Measurements from ENCODE around the gene SOBP. TPM values are rescaled to one million over a fixed set of nuclear protein-coding genes. Genes with fewer than 3 reads are reported as not detected.

The SOBP gene
- total RNA-seq, 2 experiments from 2014 or later = 0.05 to 0.17 TPM

GRCh38 chr6:107699254-107699653, 209.3 kb downstream of the SOBP start:
- intact Hi-C loops (cut with DNase I, micrococcal nuclease) = no loop called here
- H3K9me3 ChIP-seq (ENCODE audit: control insufficient read depth in 1 of 2, insufficient read depth in 1 of 2, low read length in 2 of 2) = no peaks in the 10 kb centered on the region
- Mint-ChIP-seq H3K9me3 (no peaks in the 10 kb centered on the region), H3K4me3 (no peak overlapping the region), H3K27ac (peak overlapping the region; percentile 85), H3K4me1 (ENCODE audit: low read depth) (peaks cover 39% of the 10 kb centered on the region), H3K27me3 (no peaks in the 10 kb centered on the region), H3K36me3 (ENCODE audit: low read depth) (peaks cover 21% of the 10 kb centered on the region)
- H3K27ac ChIP-seq (ENCODE audit: low read depth in 1 of 2, low read length in 2 of 2) = no peak overlapping the region
- TF ChIP-seq, protein P1, sequence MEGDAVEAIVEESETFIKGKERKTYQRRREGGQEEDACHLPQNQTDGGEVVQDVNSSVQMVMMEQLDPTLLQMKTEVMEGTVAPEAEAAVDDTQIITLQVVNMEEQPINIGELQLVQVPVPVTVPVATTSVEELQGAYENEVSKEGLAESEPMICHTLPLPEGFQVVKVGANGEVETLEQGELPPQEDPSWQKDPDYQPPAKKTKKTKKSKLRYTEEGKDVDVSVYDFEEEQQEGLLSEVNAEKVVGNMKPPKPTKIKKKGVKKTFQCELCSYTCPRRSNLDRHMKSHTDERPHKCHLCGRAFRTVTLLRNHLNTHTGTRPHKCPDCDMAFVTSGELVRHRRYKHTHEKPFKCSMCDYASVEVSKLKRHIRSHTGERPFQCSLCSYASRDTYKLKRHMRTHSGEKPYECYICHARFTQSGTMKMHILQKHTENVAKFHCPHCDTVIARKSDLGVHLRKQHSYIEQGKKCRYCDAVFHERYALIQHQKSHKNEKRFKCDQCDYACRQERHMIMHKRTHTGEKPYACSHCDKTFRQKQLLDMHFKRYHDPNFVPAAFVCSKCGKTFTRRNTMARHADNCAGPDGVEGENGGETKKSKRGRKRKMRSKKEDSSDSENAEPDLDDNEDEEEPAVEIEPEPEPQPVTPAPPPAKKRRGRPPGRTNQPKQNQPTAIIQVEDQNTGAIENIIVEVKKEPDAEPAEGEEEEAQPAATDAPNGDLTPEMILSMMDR (IDR thresholded peaks at IDR 0.05) = no peak
- no peak for DNase-seq
- H3K4me1 ChIP-seq (ENCODE audit: insufficient read depth, low read length) = no peaks in the 10 kb centered on the region
- ATAC-seq (ENCODE audit: poor library complexity) = no peak
- POLR2A ChIA-PET = interaction anchor here (2.2 kb wide), 1 partner anchor 10 kb away, joined by 4 read pairs; no protein-coding TSS in a partner anchor
- no peak overlapping the region for H3K4me3 ChIP-seq (ENCODE audit: low read length)
- CTCF ChIA-PET = interaction anchor here (0.9 kb wide), 1 partner anchor 168 kb away, joined by 3 read pairs; no protein-coding TSS in a partner anchor
- H3K27me3 ChIP-seq (ENCODE audit: control insufficient read depth in 1 of 2, insufficient read depth in 2 of 2, low read length in 2 of 2) = no peaks in the 10 kb centered on the region
- H3K36me3 ChIP-seq (ENCODE audit: insufficient read depth, low read length) = peaks cover 5% of the 10 kb centered on the region

DNA sequence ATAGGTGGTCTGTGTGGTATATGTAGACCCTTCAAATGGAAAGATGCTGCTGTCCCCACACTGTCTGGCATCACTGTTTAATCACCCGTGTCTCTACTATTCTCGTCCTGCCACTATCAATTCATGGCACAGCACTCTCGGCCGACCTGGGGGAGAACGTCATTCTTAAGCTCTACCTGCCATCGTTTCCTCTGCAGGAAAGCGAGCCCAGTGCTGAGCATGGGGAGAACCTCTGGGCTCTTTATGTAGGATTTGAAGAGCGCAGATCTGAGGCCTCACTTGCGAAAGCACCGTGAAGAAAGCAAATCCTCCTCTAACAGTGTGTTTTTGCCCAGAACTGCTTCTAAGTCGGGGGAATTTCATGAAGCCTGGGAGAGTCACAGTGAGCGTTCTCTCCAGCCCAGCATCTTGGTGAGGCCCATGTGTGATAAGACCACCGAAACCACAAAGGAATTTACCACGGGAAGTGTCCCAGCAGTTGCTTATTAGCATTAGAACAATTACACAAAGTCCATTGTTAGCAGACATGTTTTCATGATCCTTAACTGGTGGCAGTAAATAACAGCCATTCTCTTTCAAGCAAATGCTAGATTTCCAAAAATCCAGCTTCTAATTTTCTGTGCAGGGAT, 209.9 kb downstream of the SOBP start:
- no peak for ATAC-seq (ENCODE audit: poor library complexity)

GRCh38 chr6:107703606-107704005, 213.7 kb downstream of the SOBP start:
- no peak overlapping the region for H3K4me3 ChIP-seq (ENCODE audit: low read length)
- TF ChIP-seq, protein P1 (IDR thresholded peaks at IDR 0.05) = no peak
- DNase-seq (no peak), ATAC-seq (ENCODE audit: poor library complexity) (no peak)
- no peak overlapping the region for H3K4me3 Mint-ChIP-seq
- no peaks in the 10 kb centered on the region for H3K9me3 Mint-ChIP-seq
- H3K27me3 ChIP-seq (ENCODE audit: control insufficient read depth in 1 of 2, insufficient read depth in 2 of 2, low read length in 2 of 2) = no peaks in the 10 kb centered on the region
- H3K9me3 ChIP-seq (ENCODE audit: control insufficient read depth in 1 of 2, insufficient read depth in 1 of 2, low read length in 2 of 2) = no peaks in the 10 kb centered on the region
- ChIA-PET POLR2A (interaction anchor here (0.6 to 1.0 kb wide), 3 partner anchors 11 to 62 kb away, joined by 3 to 5 read pairs (median 3); no protein-coding TSS in a partner anchor), CTCF (interaction anchor here (0.6 to 2.3 kb wide), 16 partner anchors 8 to 164 kb away, joined by 3 to 14 read pairs (median 4); no protein-coding TSS in a partner anchor)
- intact Hi-C loops (cut with DNase I, micrococcal nuclease) = loop anchor here in 1 of 2 experiments (1.0 kb wide), 1 partner anchor 164 kb away; no protein-coding TSS in a partner anchor
- no peak overlapping the region for H3K27ac ChIP-seq (ENCODE audit: low read depth in 1 of 2, low read length in 2 of 2)
- peaks cover 57% of the 10 kb centered on the region for H3K4me1 Mint-ChIP-seq (ENCODE audit: low read depth)
- H3K27me3 Mint-ChIP-seq = no peaks in the 10 kb centered on the region
- H3K36me3 ChIP-seq (ENCODE audit: insufficient read depth, low read length) = peaks cover 46% of the 10 kb centered on the region
- H3K4me1 ChIP-seq (ENCODE audit: insufficient read depth, low read length) = peaks cover 4% of the 10 kb centered on the region
- peaks cover 65% of the 10 kb centered on the region for H3K36me3 Mint-ChIP-seq (ENCODE audit: low read depth)
- H3K27ac Mint-ChIP-seq = peak overlapping the region; percentile 90

More for the DNA sequence above, 209.9 kb downstream of the SOBP start:
- no peak overlapping the region for H3K27ac ChIP-seq (ENCODE audit: low read depth in 1 of 2, low read length in 2 of 2)
- H3K4me1 Mint-ChIP-seq (ENCODE audit: low read depth) = peaks cover 45% of the 10 kb centered on the region
- peaks cover 11% of the 10 kb centered on the region for H3K36me3 ChIP-seq (ENCODE audit: insufficient read depth, low read length)
- intact Hi-C loops (cut with DNase I, micrococcal nuclease) = no loop called here
- POLR2A ChIA-PET = interaction anchor here (0.7 to 2.2 kb wide), 2 partner anchors 9 to 122 kb away, joined by 3 to 4 read pairs; no protein-coding TSS in a partner anchor
- H3K4me3 Mint-ChIP-seq = no peak overlapping the region
- TF ChIP-seq, protein P1 (IDR thresholded peaks at IDR 0.05) = no peak
- no peaks in the 10 kb centered on the region for H3K4me1 ChIP-seq (ENCODE audit: insufficient read depth, low read length)
- H3K27me3 Mint-ChIP-seq = no peaks in the 10 kb centered on the region
- CTCF ChIA-PET = interaction anchor here (0.9 kb wide), 1 partner anchor 167 kb away, joined by 3 read pairs; no protein-coding TSS in a partner anchor
- peak overlapping the region; percentile 85 for H3K27ac Mint-ChIP-seq
- no peak overlapping the region for H3K4me3 ChIP-seq (ENCODE audit: low read length)
- no peak for DNase-seq
- H3K9me3 ChIP-seq (ENCODE audit: control insufficient read depth in 1 of 2, insufficient read depth in 1 of 2, low read length in 2 of 2) = no peaks in the 10 kb centered on the region
- no peaks in the 10 kb centered on the region for H3K9me3 Mint-ChIP-seq
- no peaks in the 10 kb centered on the region for H3K27me3 ChIP-seq (ENCODE audit: control insufficient read depth in 1 of 2, insufficient read depth in 2 of 2, low read length in 2 of 2)
- peaks cover 27% of the 10 kb centered on the region for H3K36me3 Mint-ChIP-seq (ENCODE audit: low read depth)
